ENCODE results near the gene GSTCD.

DNA sequence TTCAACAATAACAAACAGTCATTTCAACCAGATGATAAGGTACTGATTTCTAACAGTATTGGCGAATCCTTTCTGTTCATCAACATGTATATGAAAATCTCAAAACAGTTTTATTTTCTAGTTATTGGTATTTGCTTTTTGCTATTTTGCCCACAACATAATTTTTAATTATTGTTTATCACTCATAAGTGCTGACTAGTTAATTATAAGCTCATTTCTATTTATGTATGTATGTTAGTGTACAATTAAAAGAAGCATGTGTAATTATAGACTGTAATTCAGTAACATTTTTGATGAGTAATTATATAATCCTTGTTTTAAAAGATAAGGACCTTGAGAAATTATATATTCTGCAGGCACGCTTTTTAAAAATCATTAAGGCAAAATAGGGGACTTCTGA, 119.5 kb downstream of the GSTCD start:
- no peak for TF ChIP-seq CSRNP3 (CRISPR knock-in tag; IDR thresholded peaks at IDR 0.05)
- no peak for TF ChIP-seq ZNF70 (CRISPR knock-in tag; IDR thresholded peaks at IDR 0.05)
- TF ChIP-seq ESRRG (CRISPR knock-in tag; IDR thresholded peaks at IDR 0.05), result no peak
- no peak for TF ChIP-seq TOX (CRISPR knock-in tag; IDR thresholded peaks at IDR 0.05; ENCODE audit: borderline replicate concordance)
- no peak for TF ChIP-seq BACH2 (CRISPR knock-in tag; IDR thresholded peaks at IDR 0.05; ENCODE audit: borderline replicate concordance)
- no peak for TF ChIP-seq ZFP30 (CRISPR knock-in tag; IDR thresholded peaks at IDR 0.05)
- TF ChIP-seq POU6F1 (CRISPR knock-in tag; IDR thresholded peaks at IDR 0.05; ENCODE audit: borderline replicate concordance, low read depth), result no peak
- TF ChIP-seq ISL1 (CRISPR knock-in tag; IDR thresholded peaks at IDR 0.05), result no peak
- TF ChIP-seq, protein P1, sequence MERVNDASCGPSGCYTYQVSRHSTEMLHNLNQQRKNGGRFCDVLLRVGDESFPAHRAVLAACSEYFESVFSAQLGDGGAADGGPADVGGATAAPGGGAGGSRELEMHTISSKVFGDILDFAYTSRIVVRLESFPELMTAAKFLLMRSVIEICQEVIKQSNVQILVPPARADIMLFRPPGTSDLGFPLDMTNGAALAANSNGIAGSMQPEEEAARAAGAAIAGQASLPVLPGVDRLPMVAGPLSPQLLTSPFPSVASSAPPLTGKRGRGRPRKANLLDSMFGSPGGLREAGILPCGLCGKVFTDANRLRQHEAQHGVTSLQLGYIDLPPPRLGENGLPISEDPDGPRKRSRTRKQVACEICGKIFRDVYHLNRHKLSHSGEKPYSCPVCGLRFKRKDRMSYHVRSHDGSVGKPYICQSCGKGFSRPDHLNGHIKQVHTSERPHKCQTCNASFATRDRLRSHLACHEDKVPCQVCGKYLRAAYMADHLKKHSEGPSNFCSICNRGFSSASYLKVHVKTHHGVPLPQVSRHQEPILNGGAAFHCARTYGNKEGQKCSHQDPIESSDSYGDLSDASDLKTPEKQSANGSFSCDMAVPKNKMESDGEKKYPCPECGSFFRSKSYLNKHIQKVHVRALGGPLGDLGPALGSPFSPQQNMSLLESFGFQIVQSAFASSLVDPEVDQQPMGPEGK (CRISPR knock-in tag; IDR thresholded peaks at IDR 0.05; ENCODE audit: borderline replicate concordance), result no peak
- TF ChIP-seq PPARA (CRISPR knock-in tag; IDR thresholded peaks at IDR 0.05; ENCODE audit: borderline replicate concordance), result no peak
- TF ChIP-seq CREB5 (CRISPR knock-in tag; IDR thresholded peaks at IDR 0.05; ENCODE audit: low read depth), result no peak
- TF ChIP-seq ARNTL (CRISPR knock-in tag; IDR thresholded peaks at IDR 0.05; ENCODE audit: borderline replicate concordance, low read depth), result no peak

All from SK-N-SH treated with all-trans-retinoic acid at 6 μM for 48 hours (cell line).